WTC11 (cell line): ENCODE data around the gene CDCA7L. TPM values are rescaled to one million over a fixed set of nuclear protein-coding genes. Genes with fewer than 3 reads are reported as not detected.

Source experiments
- ATAC-seq: fragments of 200-7000 bp; cut with Tn5 transposase; 2 replicates; pipeline ENCODE4 v1.10.0; 2021; ENCODE audit warnings: mild to moderate bottlenecking, moderate library complexity
- CTCF ChIA-PET: fragments of 300-600 bp; sonication (Branson Sonifier 250); formaldehyde crosslinking; loops from one replicate; lab custom pipeline; 2021; ENCODE audit warnings: antibody characterized with exemption; lab: Charles Lee
- POLR2A ChIA-PET: fragments of 350-600 bp; sonication (Branson Sonifier 250); formaldehyde crosslinking; loops from one replicate; lab custom pipeline; 2021; ENCODE audit warnings: antibody characterized with exemption; lab: Charles Lee
- DNase-seq: peaks from one replicate; pipeline ENCODE4 v3.0.0; 2021; ENCODE audit warnings: low spot score
- H3K27ac Mint-ChIP-seq: 2 replicates; pipeline ENCODE4 v1.8.0; 2021; ENCODE audit warnings: mixed read lengths
- H3K27me3 Mint-ChIP-seq: 2 replicates; pipeline ENCODE4 v1.8.0; 2021; ENCODE audit warnings: low read depth, mild to moderate bottlenecking, moderate library complexity, mixed read lengths
- H3K36me3 Mint-ChIP-seq: 2 replicates; pipeline ENCODE4 v1.8.0; 2021; ENCODE audit warnings: mixed read lengths
- H3K4me1 Mint-ChIP-seq: 2 replicates; pipeline ENCODE4 v1.8.0; 2022; ENCODE audit warnings: mixed read lengths
- H3K4me3 Mint-ChIP-seq: 2 replicates; pipeline ENCODE4 v1.8.0; 2021; ENCODE audit warnings: mild to moderate bottlenecking, moderate library complexity, mixed read lengths
- H3K9me3 Mint-ChIP-seq: 2 replicates; pipeline ENCODE4 v1.8.0; 2021; ENCODE audit warnings: mixed read lengths
- AR ChIP-seq: fragments of 250-450 bp; sonication (Bioruptor Pico); IDR thresholded peaks from 2 replicates; pipeline ENCODE4 v1.9.0; 2021; ENCODE audit warnings: mild to moderate bottlenecking
- ATF6 ChIP-seq: sonication (generic); formaldehyde crosslinking; IDR thresholded peaks from 2 replicates; pipeline ENCODE4 v1.8.1; 2023; ENCODE audit warnings: mild to moderate bottlenecking, missing genetic modification reagents
- CREB1 ChIP-seq: sonication (generic); formaldehyde crosslinking; IDR thresholded peaks from 2 replicates; pipeline ENCODE4 v1.8.0; 2023; ENCODE audit warnings: mild to moderate bottlenecking, missing genetic modification reagents
- CREM ChIP-seq: sonication (generic); formaldehyde crosslinking; IDR thresholded peaks from 2 replicates; pipeline ENCODE4 v1.8.1; 2022; ENCODE audit warnings: mild to moderate bottlenecking, missing genetic modification reagents, moderate library complexity
- ESRRA ChIP-seq: sonication (generic); formaldehyde crosslinking; IDR thresholded peaks from 2 replicates; pipeline ENCODE4 v1.8.1; 2022; ENCODE audit warnings: mild to moderate bottlenecking, missing genetic modification reagents, borderline replicate concordance
- ETV6 ChIP-seq: sonication (generic); formaldehyde crosslinking; IDR thresholded peaks from 2 replicates; pipeline ENCODE4 v1.8.1; 2022; ENCODE audit warnings: mild to moderate bottlenecking, missing genetic modification reagents
- FOXK1 ChIP-seq: sonication (generic); formaldehyde crosslinking; IDR thresholded peaks from 2 replicates; pipeline ENCODE4 v1.8.0; 2022; ENCODE audit warnings: mild to moderate bottlenecking, moderate library complexity, missing genetic modification reagents
- FOXP1 ChIP-seq: sonication (generic); formaldehyde crosslinking; IDR thresholded peaks from 2 replicates; pipeline ENCODE4 v1.8.0; 2022; ENCODE audit warnings: missing genetic modification reagents, mild to moderate bottlenecking, moderate library complexity, borderline replicate concordance
- GRHL2 ChIP-seq: fragments of 250-450 bp; sonication (Bioruptor Pico); IDR thresholded peaks from 2 replicates; pipeline ENCODE4 v1.8.0; 2022; ENCODE audit warnings: mild to moderate bottlenecking, moderate library complexity; ENCODE audit not compliant: insufficient replicate concordance, severe bottlenecking
- KAT7 ChIP-seq: sonication (generic); formaldehyde crosslinking; IDR thresholded peaks from 2 replicates; pipeline ENCODE4 v1.8.1; 2023; ENCODE audit warnings: missing genetic modification reagents, mild to moderate bottlenecking, borderline replicate concordance
- MAX ChIP-seq: sonication (generic); formaldehyde crosslinking; IDR thresholded peaks from 2 replicates; pipeline ENCODE4 v1.8.0; 2022; ENCODE audit warnings: mild to moderate bottlenecking, missing genetic modification reagents
- MLX ChIP-seq: sonication (generic); formaldehyde crosslinking; IDR thresholded peaks from 2 replicates; pipeline ENCODE4 v1.8.1; 2023; ENCODE audit warnings: mild to moderate bottlenecking, missing genetic modification reagents, moderate library complexity
- MYBL2 ChIP-seq: sonication (generic); formaldehyde crosslinking; IDR thresholded peaks from 2 replicates; pipeline ENCODE4 v1.8.1; 2023; ENCODE audit warnings: mild to moderate bottlenecking, moderate library complexity, missing genetic modification reagents
- NR3C1 ChIP-seq: sonication (generic); formaldehyde crosslinking; conservative IDR thresholded peaks from 2 replicates; pipeline ENCODE4 v1.8.1; 2023; ENCODE audit warnings: low read depth, mild to moderate bottlenecking, missing genetic modification reagents
- PRRX2 ChIP-seq: fragments of 250-450 bp; sonication (Bioruptor Pico); IDR thresholded peaks from 2 replicates; pipeline ENCODE4 v1.8.0; 2021; ENCODE audit warnings: mild to moderate bottlenecking
- RELA ChIP-seq: sonication (generic); formaldehyde crosslinking; IDR thresholded peaks from 2 replicates; pipeline ENCODE4 v1.8.1; 2022; ENCODE audit warnings: missing genetic modification reagents, mild to moderate bottlenecking, borderline replicate concordance
- SMAD4 ChIP-seq: sonication (generic); formaldehyde crosslinking; IDR thresholded peaks from 2 replicates; pipeline ENCODE4 v1.8.0; 2022; ENCODE audit warnings: mild to moderate bottlenecking, missing genetic modification reagents
- SOX15 ChIP-seq: fragments of 250-450 bp; sonication (Bioruptor Pico); IDR thresholded peaks from 2 replicates; pipeline ENCODE4 v1.9.0; 2021; ENCODE audit warnings: mild to moderate bottlenecking
- SP1 ChIP-seq: sonication (generic); formaldehyde crosslinking; conservative IDR thresholded peaks from 2 replicates; pipeline ENCODE4 v1.8.1; 2022; ENCODE audit warnings: missing genetic modification reagents
- ZNF263 ChIP-seq: sonication (generic); formaldehyde crosslinking; IDR thresholded peaks from 2 replicates; pipeline ENCODE4 v1.8.1; 2022; ENCODE audit warnings: low read depth, mild to moderate bottlenecking, moderate library complexity, missing genetic modification reagents
- ZSCAN18 ChIP-seq: fragments of 250-450 bp; sonication (Bioruptor Pico); IDR thresholded peaks from 2 replicates; pipeline ENCODE4 v2.1.2; 2022; ENCODE audit warnings: mild to moderate bottlenecking, moderate library complexity
- total RNA-seq: library from RNA; stranded (reverse); gene quantifications from 3 replicates; pipeline ENCODE4 v1.2.3, GENCODE V29; 2021

Gene CDCA7L
- total RNA-seq, 1 experiment from 2014 or later, result 161 TPM

- TF ChIP-seq MLX (CRISPR knock-in tag) (no peak), SOX15 (CRISPR knock-in tag) (no peak), AR (CRISPR knock-in tag) (no peak), CREM (CRISPR knock-in tag) (no peak)
- TF ChIP-seq, all 79 proteins: peak for 0
Measured at GRCh38 chr7:21971780-21972396, 26.2 kb upstream of the CDCA7L start (continued).

- no peak for DNase-seq
- ChIA-PET CTCF (no interaction called here), POLR2A (interaction anchor here (1.0 kb wide), 1 partner anchor 25 kb away, joined by 3 read pairs; no protein-coding TSS in a partner anchor)
- H3K9me3 Mint-ChIP-seq, result no peaks in the 10 kb centered on the region
- H3K36me3 Mint-ChIP-seq, result no peaks in the 10 kb centered on the region
- no peaks in the 10 kb centered on the region for H3K27me3 Mint-ChIP-seq
- peaks cover 13% of the 10 kb centered on the region for H3K4me1 Mint-ChIP-seq
- no peak for ATAC-seq
- no peak overlapping the region for H3K27ac Mint-ChIP-seq
- no peak for TF ChIP-seq SP1 (CRISPR knock-in tag)
- no peak for TF ChIP-seq FOXK1 (CRISPR knock-in tag)
- TF ChIP-seq MYBL2 (CRISPR knock-in tag), result no peak
- no peak for TF ChIP-seq NR3C1 (CRISPR knock-in tag)
- no peak for TF ChIP-seq SMAD4 (CRISPR knock-in tag)
- TF ChIP-seq CREB1 (CRISPR knock-in tag), result no peak
- TF ChIP-seq GRHL2 (CRISPR knock-in tag), result no peak
- TF ChIP-seq ETV6 (CRISPR knock-in tag), result no peak
- no peak for TF ChIP-seq PRRX2 (CRISPR knock-in tag)
- TF ChIP-seq ZNF263 (CRISPR knock-in tag), result no peak
- no peak for TF ChIP-seq RELA
- no peak for TF ChIP-seq FOXP1
- no peak for TF ChIP-seq ZSCAN18 (CRISPR knock-in tag)
- H3K4me3 Mint-ChIP-seq, result no peak overlapping the region
Measured at GRCh38 chr7:21969822-21970221, 24.1 kb upstream of the CDCA7L start.

- TF ChIP-seq ESRRA (no peak), ATF6 (no peak), KAT7 (CRISPR knock-in tag) (no peak), ZSCAN18 (CRISPR knock-in tag) (no peak), MAX (CRISPR knock-in tag) (no peak)
- ATAC-seq, result no peak
- Mint-ChIP-seq H3K27ac (no peak overlapping the region), H3K4me1 (peaks cover 12% of the 10 kb centered on the region), H3K4me3 (no peak overlapping the region), H3K27me3 (no peaks in the 10 kb centered on the region), H3K9me3 (no peaks in the 10 kb centered on the region), H3K36me3 (no peaks in the 10 kb centered on the region)
- ChIA-PET POLR2A (interaction anchor here (0.6 to 0.7 kb wide), 3 partner anchors 22 to 318 kb away, joined by 4 to 7 read pairs (median 4); partner anchors contain the start of gene CDCA7L), CTCF (interaction anchor here (1.2 kb wide), 1 partner anchor 22 kb away, joined by 3 read pairs; the partner anchor contains the start of gene CDCA7L)
- no peak for DNase-seq
Measured at GRCh38 chr7:21967598-21968003, 21.9 kb upstream of the CDCA7L start.
